SK-N-SH (cell line): Measurements from ENCODE around the gene ABAT. TPM values are rescaled to one million over a fixed set of nuclear protein-coding genes. Genes with fewer than 3 reads are reported as not detected.

Experiments
- CTCF ChIA-PET: fragments of 300-600, 350-600 bp; formaldehyde crosslinking; extraction: SDS; loops from one replicate; lab custom pipeline; 2021; lab: Yijun Ruan, JAX
- POLR2A ChIA-PET: fragments of 350-600 bp; sonication (Branson Sonifier 250); formaldehyde crosslinking; extraction: SDS; loops from one replicate; lab custom pipeline; 2020; ENCODE audit warnings: antibody characterized with exemption, inconsistent platforms; lab: Yijun Ruan, JAX
- DNase-seq: peaks from one replicate; pipeline ENCODE4 v3.0.0; 2012
- H2AFZ ChIP-seq: fragments of 200-600 bp; sonication (generic); 2 replicates; pipeline ENCODE4 v1.8.1; 2016; ENCODE audit warnings: antibody characterized with exemption, mild to moderate bottlenecking, low read depth
- H3F3A ChIP-seq: fragments of 200-600 bp; sonication (generic); replicated peaks from 2 replicates; pipeline ENCODE3; 2016; ENCODE audit warnings: antibody characterized with exemption, mild to moderate bottlenecking; ENCODE audit not compliant: insufficient read depth
- H3K27ac ChIP-seq, 2 experiments: fragments of 200-500 bp in 1 of 2; fragments of 200-600 bp in 1 of 2; sonication (Bioruptor generic) in 1 of 2; sonication (generic), shearing (Covaris generic) in 1 of 2; 2 replicates each; pipeline versions ENCODE4 v1.5.1 to v1.6.1; 2014 to 2016; ENCODE audit warnings: low read depth in 2 of 2, inconsistent platforms in 1 of 2, low read length in 1 of 2, mild to moderate bottlenecking in 1 of 2, mixed read lengths in 1 of 2
- H3K27me3 ChIP-seq: fragments of 200-600 bp; sonication (generic), shearing (Covaris generic); 2 replicates; pipeline ENCODE4 v1.6.1; 2016; ENCODE audit warnings: mixed run types; ENCODE audit not compliant: insufficient read depth
- H3K36me3 ChIP-seq, 2 experiments: fragments of 200-500 bp in 1 of 2; fragments of 200-600 bp in 1 of 2; sonication (Bioruptor generic) in 1 of 2; sonication (generic) in 1 of 2; replicated peaks in 1 of 2; 2 replicates each; pipeline versions ENCODE3 to v1.5.1; 2014 to 2016; ENCODE audit warnings: low read length in 1 of 2, mild to moderate bottlenecking in 1 of 2; ENCODE audit not compliant: insufficient read depth in 2 of 2, control insufficient read depth in 1 of 2
- H3K4me1 ChIP-seq, 2 experiments: fragments of 200-500 bp in 1 of 2; fragments of 200-600 bp in 1 of 2; sonication (Bioruptor generic) in 1 of 2; sonication (generic), shearing (Covaris generic) in 1 of 2; 2 replicates each; pipeline versions ENCODE4 v1.5.1 to v1.6.1; 2014 to 2016; ENCODE audit warnings: low read depth in 1 of 2, low read length in 1 of 2, mixed run types in 1 of 2; ENCODE audit not compliant: insufficient read depth in 2 of 2, control insufficient read depth in 1 of 2
- H3K4me2 ChIP-seq: fragments of 200-600 bp; sonication (generic), shearing (Covaris generic); 2 replicates; pipeline ENCODE4 v1.6.1; 2017; ENCODE audit warnings: mixed run types
- H3K4me3 ChIP-seq, 2 experiments: fragments of 200-500 bp in 1 of 2; fragments of 200-600 bp in 1 of 2; sonication (Bioruptor generic) in 1 of 2; sonication (generic), shearing (Covaris generic) in 1 of 2; 2 replicates each; pipeline versions ENCODE4 v1.5.1 to v1.8.1; 2014 to 2016; ENCODE audit warnings: low read depth in 2 of 2, inconsistent platforms in 1 of 2, low read length in 1 of 2, mild to moderate bottlenecking in 1 of 2, mixed read lengths in 1 of 2, moderate library complexity in 1 of 2
- H3K79me2 ChIP-seq: fragments of 200-600 bp; sonication (generic); 2 replicates; pipeline ENCODE4 v1.8.1; 2017; ENCODE audit warnings: mild to moderate bottlenecking; ENCODE audit not compliant: insufficient read depth
- H3K9ac ChIP-seq: fragments of 200-600 bp; sonication (generic); 2 replicates; pipeline ENCODE4 v1.6.1; 2017; ENCODE audit warnings: mixed run types
- H3K9me2 ChIP-seq: fragments of 200-600 bp; sonication (generic); 2 replicates; pipeline ENCODE4 v1.6.1; 2017; ENCODE audit warnings: mixed run types
- H3K9me3 ChIP-seq: fragments of 200-600 bp; sonication (generic); 2 replicates; pipeline ENCODE4 v1.6.1; 2017; ENCODE audit warnings: mixed run types, mild to moderate bottlenecking, moderate library complexity
- H4K20me1 ChIP-seq: fragments of 200-600 bp; sonication (generic); 2 replicates; pipeline ENCODE4 v1.6.1; 2017; ENCODE audit warnings: mild to moderate bottlenecking, mixed run types; ENCODE audit not compliant: insufficient read depth
- CHD2 ChIP-seq: fragments of 150-350 bp; IDR thresholded peaks from 2 replicates; pipeline ENCODE4 v1.6.1; 2018; ENCODE audit warnings: low read length; ENCODE audit not compliant: partially characterized antibody
- ELF1 ChIP-seq: IDR thresholded peaks from 2 replicates; pipeline ENCODE4 v1.4.0; 2012
- FOSL2 ChIP-seq: IDR thresholded peaks from 2 replicates; pipeline ENCODE4 v1.4.0; 2012; ENCODE audit warnings: low read depth, mild to moderate bottlenecking, moderate library complexity, borderline replicate concordance
- FOXM1 ChIP-seq: IDR thresholded peaks from 2 replicates; pipeline ENCODE4 v1.4.0; 2012; ENCODE audit warnings: low read depth, mild to moderate bottlenecking
- GATA2 ChIP-seq: sonication (generic); formaldehyde crosslinking; IDR thresholded peaks from 2 replicates; pipeline ENCODE4 v1.5.0; 2020; ENCODE audit warnings: mild to moderate bottlenecking, missing genetic modification reagents
- RAD21 ChIP-seq: IDR thresholded peaks from 2 replicates; pipeline ENCODE4 v1.6.1; 2012; ENCODE audit warnings: mild to moderate bottlenecking, low read length
- RXRA ChIP-seq: IDR thresholded peaks from 2 replicates; pipeline ENCODE4 v1.4.0; 2012; ENCODE audit warnings: low read depth, mild to moderate bottlenecking, borderline replicate concordance
- SMC3 ChIP-seq: IDR thresholded peaks from 2 replicates; pipeline ENCODE4 v1.6.1; 2012; ENCODE audit warnings: low read depth, low read length, improper control_type of control experiment
- TAF1 ChIP-seq: IDR thresholded peaks from 2 replicates; pipeline ENCODE4 v1.6.1; 2012; ENCODE audit warnings: low read depth, mild to moderate bottlenecking, low read length, moderate library complexity, borderline replicate concordance
- TCF12 ChIP-seq: IDR thresholded peaks from 2 replicates; pipeline ENCODE4 v1.4.0; 2012
- WGBS: methylation state at CpG from one replicate; pipeline ENCODE4 v1.1.6; 2017; ENCODE audit warnings: low lambda C conversion rate; 5-methylcytosine and 5-hydroxymethylcytosine counted together
- polyA plus RNA-seq, 3 experiments: library from polyadenylated mRNA; depleted of rRNA; stranded (reverse); fragments of >200 nt; gene quantifications; 2 replicates each; pipeline ENCODE4 v1.2.3, GENCODE V29; 2012

The ABAT gene
- polyA plus RNA-seq, 1 of the 3 experiments (the other 2 are of a cell fraction) = 4.7 TPM

DNA sequence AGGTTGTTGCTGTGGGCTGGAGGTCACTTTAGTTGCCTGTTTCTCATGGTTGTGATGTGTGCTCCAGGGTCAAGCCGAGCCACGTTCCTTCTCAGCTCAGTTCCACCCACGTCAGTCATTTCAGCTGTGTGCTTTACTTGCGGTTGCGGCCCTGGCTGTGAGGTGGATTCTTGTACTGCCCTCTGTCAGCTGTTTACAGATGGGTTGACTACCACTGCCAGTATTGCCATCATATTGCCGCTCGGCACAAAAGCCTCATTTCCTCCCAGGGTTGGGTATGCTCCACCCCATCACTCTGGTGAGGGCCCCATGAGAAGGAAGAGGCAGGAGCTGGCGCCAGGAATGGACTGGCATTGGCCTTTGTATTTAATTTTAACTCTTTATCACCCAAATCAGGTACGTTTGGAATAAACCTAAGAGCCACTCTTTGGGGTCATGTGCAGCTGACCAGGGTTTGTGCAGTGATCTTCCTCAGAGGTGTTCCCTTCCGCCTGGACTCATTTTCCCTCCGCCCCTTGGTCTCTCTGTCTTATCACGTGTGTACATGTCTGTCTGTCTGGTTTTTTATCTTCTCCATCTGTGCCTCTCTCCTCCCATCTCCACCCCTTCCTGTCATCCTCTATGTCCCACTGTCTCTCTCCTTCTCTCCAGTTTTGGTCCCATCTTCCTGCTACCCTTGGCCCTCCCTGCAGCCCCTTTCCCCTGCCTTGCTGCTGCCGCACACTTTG is 27.9 kb upstream of the ABAT start:
- Histone ChIP-seq H3K27ac (no peak overlapping the region), H4K20me1 (no peaks in the 10 kb centered on the region), H3K9me3 (no peaks in the 10 kb centered on the region), H2AFZ (no peak overlapping the region), H3K4me2 (no peak overlapping the region), H3K9me2 (no peaks in the 10 kb centered on the region), H3K36me3 (peaks cover 24 to 55% of the 10 kb centered on the region in 2 experiments), H3K4me3 (no peak overlapping the region), H3K9ac (no peak overlapping the region), H3K4me1 (no peaks in the 10 kb centered on the region), H3K79me2 (no peaks in the 10 kb centered on the region), H3F3A (no peaks in the 10 kb centered on the region), H3K27me3 (no peaks in the 10 kb centered on the region)
- ChIA-PET POLR2A (no interaction called here), CTCF (interaction anchor here (1.1 to 1.2 kb wide), 3 partner anchors 74 to 140 kb away, joined by 3 to 4 read pairs (median 3); no protein-coding TSS in a partner anchor)
- no peak for TF ChIP-seq RAD21
- TF ChIP-seq TAF1 = no peak
- TF ChIP-seq RXRA = no peak
- TF ChIP-seq ELF1 = no peak
- TF ChIP-seq SMC3 = no peak
- no peak for TF ChIP-seq CHD2
- no peak for DNase-seq
- 97% methylated on average over 13 of the region's 13 CpGs for WGBS

DNA sequence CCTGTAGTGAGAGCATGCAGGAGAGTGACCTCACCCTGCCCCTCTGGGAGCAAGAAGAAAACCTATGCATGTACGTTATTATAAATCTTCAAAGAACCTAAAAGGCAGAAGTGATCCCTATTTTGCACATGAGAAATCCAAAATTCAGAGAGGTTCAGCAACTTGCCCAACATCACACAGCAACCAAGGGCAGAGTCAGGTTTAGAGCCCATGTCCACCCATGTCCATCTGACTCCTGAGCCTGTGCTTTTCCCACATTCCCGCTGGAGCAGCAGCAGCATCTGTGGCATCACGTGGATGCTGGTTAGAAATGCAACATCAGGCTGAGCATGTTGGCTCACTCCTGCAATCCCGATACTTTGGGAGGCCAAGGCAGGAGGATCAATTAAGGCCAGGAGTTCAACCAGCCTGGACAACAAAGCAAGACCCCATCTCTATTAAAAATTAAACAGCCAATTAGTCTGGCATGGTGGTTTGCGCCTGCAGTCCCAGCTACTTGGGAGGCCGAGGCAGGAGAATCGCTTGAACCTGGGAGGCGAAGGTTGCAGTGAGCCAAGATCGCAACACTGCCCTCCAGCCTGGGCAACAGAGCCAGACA is 26.6 kb upstream of the ABAT start:
- no peaks in the 10 kb centered on the region for H3K4me1 ChIP-seq
- no peak for DNase-seq
- no peak overlapping the region for H3K27ac ChIP-seq
- ChIA-PET CTCF (interaction anchor here (1.4 kb wide), 1 partner anchor 143 kb away, joined by 5 read pairs; no protein-coding TSS in a partner anchor), POLR2A (no interaction called here)
- H3K4me3 ChIP-seq = no peak overlapping the region
- 84% methylated on average over 7 of the region's 9 CpGs for WGBS
- no peak overlapping the region for H3K9ac ChIP-seq
- no peaks in the 10 kb centered on the region for H3K27me3 ChIP-seq
- no peaks in the 10 kb centered on the region for H4K20me1 ChIP-seq
- H3K79me2 ChIP-seq = no peaks in the 10 kb centered on the region
- no peak overlapping the region for H3K4me2 ChIP-seq
- H2AFZ ChIP-seq = no peak overlapping the region
- H3F3A ChIP-seq = no peaks in the 10 kb centered on the region
- no peak for TF ChIP-seq FOXM1
- no peak for TF ChIP-seq GATA2 (CRISPR knock-in tag)
- TF ChIP-seq TCF12 = no peak
- H3K36me3 ChIP-seq = peaks cover 21 to 42% of the 10 kb centered on the region in 2 experiments
- H3K9me2 ChIP-seq = no peaks in the 10 kb centered on the region
- H3K9me3 ChIP-seq = no peaks in the 10 kb centered on the region

DNA sequence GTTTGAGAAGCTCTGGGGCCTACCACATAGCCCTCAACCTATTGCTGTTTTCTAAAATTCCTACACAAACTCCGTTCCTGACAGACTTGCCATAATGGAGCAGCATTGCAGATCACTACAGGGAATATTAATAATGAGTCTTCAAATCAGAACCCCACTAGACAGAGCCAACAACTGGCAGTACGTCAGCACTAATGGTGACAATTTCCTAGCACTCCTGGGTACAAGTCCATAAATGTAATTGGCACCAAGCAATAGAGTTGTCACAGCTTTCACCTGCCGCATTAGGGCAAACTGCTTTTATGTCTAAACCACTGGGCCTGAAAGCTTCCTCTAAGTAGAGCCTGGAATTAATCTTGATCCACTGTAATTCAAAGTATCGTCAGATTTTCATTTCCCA is 25.5 kb upstream of the ABAT start:
- Histone ChIP-seq H3K79me2 (no peaks in the 10 kb centered on the region), H3K36me3 (peaks cover 12 to 35% of the 10 kb centered on the region in 2 experiments), H3K9me3 (no peaks in the 10 kb centered on the region), H2AFZ (no peak overlapping the region), H3K27me3 (no peaks in the 10 kb centered on the region), H3K9me2 (no peaks in the 10 kb centered on the region), H3K4me3 (no peak overlapping the region)
- POLR2A ChIA-PET = no interaction called here
- TF ChIP-seq TAF1 (no peak), TCF12 (no peak), FOSL2 (no peak)
- TF ChIP-seq, all 33 proteins: peak for 0
- Histone ChIP-seq H3K9ac (no peak overlapping the region), H3F3A (no peaks in the 10 kb centered on the region), H3K4me2 (no peak overlapping the region), H3K4me1 (no peaks in the 10 kb centered on the region), H4K20me1 (no peaks in the 10 kb centered on the region), H3K27ac (no peak overlapping the region)
- WGBS = 92% methylated on average over 4 of the region's 4 CpGs
- CTCF ChIA-PET = interaction anchor here (0.7 to 2.1 kb wide), 5 partner anchors 12 to 142 kb away, joined by 3 to 5 read pairs (median 4); no protein-coding TSS in a partner anchor
- DNase-seq = no peak
